Stimulated activated naive CD4-positive, alpha-beta T cell treated with Interleukin-2 at 50 U/mL for 16 hours (primary cell): ENCODE data around the gene ABT1.

Experiments
- DNase-seq: peaks from one replicate; lab custom pipeline; 2025; lab: John Stamatoyannopoulos, UW

Gene ABT1

DNA sequence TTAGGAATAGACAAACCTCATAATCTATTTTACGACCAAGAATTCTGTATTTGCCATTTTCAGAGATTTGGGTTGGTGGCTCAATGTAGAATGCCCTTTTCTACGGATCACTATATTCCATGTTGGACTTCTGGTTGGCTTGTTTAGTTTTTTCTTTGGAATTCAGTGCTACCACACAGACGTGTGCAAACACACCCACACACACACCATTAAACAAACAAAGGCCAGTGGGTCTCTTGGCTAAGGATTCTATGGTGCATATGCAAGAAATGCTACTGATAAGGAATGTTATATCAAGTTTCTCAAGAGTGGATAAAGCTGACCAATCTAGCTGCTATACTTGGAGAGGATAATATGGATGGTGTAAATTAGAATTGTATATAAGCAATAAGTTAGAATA is 8.0 kb downstream of the ABT1 start:
- no peak for DNase-seq

DNA sequence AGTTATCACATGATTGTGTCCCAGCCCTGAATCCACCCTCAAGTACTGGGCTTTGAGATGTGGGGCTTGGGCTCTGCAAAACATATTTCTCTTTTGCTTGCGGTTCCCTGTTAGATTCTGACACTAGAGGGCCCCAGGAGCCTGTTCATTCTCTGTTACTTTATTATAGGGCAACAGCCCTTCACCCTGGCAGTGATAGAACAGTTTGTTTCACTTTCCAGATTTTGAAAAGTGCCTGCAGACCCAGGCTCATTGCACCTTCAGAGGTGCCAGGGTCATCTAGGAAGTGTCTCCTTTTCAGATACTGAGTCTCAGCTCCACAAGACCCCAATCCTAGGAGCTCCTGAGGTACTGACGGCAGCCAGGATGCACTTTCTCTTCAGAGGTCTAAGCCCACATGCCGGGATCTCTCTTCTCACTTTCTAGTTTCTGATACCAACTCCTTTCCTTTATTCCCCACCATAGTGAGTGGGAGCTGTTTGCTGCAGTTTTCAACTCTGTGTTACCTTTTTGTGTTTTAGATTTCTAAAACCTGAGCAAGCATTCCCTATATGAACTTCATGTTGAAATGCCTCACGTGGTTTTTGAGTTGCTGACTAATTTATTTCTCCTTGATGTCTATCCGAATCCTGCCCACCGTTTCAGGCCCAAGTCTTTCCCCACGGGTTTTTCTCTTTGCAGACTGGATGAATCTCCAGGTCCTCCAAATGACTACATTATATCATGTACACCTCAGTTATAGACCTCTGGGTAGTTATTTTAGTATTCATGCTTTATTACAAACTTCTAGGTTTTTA is 10.9 kb downstream of the ABT1 start:
- DNase-seq: peak; percentile 25

DNA sequence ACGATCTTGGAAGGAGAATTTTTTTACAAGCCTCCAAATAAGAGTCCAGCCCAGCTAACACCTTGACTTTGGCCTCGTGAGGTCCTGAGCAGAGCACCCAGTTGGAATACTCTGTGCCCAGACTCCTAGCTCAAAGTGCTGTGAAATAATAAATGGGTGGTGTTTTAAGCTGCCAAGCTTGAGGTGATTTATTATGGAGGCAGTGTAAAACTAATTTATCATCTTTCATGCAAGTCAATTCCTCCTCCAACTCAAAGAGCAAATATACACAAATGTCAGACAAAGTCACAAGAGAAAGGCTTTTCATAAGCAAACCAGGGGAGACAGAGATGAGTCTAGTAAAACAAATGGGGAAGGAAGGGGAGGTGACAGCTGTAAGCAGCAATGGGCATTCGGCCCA is 12.7 kb downstream of the ABT1 start:
- no peak for DNase-seq

DNA sequence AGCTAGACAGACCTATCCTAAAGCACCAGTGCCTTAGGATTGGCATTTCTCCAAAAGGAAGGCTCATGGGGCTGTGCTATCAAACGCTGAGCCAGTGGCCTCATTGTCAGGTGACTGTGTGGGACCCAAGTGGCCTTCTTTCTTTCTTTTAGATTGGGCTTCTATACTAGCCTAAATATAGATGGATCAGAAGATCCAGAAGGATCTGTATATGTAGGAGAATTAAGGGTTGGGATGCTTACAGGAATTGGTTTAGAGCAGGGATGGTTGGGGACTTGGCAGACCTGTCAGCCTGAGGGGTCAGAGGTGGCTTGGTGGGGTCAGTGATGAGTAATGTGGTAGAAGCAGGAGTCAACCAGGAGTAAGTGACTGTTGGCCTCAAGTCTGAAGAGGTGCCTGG is 14.8 kb downstream of the ABT1 start:
- DNase-seq: no peak

DNA sequence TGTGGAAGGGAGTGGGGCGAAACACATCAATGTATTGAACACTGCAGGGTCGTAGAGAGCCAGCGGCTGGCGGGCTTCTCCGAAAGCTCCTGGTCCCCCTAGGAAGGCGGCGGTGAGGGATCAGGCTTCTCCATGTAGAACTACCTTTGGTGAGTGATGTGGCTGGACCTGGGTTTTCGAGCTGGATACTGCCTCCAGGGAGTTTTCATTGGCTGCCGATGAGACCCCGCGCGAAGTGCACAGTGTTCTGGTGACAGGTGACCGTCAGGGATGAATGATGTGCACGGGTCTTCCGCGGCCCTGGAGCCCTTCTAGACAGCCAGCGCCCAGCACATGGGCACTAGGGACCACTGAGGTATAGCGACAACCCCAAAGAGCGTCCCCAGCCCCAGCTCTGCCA is 16.4 kb downstream of the ABT1 start:
- DNase-seq: no peak

DNA sequence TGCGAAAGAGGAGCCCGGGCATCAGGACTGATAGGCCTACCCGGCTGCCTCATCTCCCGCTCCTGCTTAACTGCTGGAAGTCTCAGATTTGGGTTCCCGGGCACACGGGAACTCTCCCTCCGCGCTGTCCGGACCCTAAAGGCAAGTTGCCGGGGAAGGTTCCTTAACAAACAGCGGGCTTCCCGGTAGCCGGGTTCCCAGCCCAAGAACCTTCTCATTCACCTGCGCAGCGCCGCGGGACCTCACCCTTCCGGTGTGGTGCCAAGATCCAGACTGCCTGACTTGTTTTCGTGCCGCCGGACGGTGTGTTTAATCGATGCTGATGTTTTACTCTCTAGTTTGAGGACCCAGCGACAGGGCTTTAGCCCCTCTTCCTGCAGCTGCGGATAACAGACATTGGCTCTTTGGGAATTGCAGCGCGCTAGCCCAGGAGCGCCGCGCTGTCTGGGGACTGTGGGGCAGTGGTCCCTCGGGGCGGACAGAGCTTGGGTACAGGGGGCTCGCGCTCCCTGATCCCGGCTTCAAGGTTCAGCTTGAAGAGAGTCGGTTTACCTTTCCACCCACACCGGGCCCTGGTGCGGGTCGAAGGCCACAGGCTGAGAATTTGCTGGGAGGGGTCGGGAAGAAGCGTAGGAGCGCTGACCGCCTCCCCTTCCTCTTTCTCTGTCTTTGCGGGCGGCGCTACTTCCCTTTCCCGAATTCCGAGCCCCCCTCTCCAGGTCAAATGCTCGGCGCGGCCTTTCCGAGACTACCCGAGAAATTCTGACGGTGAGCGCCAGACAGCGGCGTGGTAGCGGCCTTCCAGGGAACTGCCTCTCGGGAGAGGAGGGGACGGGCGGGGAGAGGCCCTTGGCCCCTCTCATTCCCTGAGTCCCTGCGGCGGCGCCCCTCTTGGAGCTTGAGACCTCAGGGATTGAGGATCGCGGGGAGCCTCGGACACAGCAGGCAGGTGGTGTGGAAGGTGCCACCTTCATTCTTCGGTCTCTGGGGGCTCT is 17.2 kb downstream of the ABT1 start:
- no peak for DNase-seq

DNA sequence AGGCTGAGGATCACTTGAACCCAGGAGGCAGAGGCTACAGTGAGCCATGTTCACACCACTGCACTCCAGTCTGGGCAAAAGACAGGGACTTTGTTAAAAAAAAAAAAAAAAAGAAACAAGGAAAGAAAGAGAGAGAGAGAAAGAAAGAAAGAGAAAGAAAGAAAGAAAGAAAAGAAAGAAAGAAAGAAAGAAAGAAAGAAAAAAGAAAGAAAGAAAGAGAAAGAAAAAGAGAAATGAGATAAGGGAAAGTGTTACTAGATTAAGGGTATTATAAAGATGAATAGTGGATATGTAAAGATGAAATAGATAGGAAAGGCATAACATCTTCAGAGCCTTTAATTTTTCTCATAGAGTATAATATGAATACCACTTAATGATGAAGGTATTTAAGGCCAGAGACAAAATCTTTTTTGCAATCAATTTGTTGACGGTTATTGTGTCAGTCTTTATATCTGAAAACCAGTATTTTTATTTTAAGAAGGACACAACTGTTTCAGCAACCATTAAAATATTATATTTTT is 26.6 kb downstream of the ABT1 start:
- no peak for DNase-seq

DNA sequence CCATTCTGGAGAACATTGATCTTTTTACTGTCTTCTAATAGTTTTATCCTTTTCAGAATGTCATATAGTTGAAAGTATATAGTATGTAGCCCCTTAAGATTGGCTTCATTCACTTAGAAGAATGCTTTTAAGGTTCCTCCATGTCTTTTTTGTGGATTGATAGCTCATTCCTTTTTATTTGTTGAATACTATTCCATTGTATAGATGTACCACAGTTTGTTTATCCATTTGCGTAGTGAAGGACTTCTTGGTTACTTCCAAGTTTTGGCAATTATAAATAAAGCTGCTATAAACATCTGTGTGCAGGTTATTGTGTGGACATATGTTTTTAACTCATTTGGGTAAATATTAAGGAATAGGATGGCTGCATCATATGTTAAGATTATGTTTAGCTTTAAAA is 27.8 kb downstream of the ABT1 start:
- no peak for DNase-seq

DNA sequence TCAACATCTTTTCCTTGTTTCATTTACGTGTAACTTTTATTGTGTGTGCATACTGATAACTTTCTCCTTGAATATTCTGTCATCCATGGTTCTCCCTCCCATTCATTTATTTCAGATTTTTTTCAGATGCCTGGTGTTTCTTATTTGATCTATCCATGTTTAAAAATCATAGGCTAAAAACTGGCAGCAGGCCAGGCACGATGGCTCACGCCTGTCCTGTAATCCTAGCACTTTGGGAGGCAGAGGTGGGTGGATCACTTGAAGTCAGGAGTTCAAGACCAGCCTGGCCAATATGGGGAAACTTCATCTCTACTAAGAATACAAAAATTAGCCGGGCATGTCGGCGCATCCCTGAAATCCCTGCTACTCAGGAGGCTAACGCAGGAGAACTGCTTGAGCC is 31.1 kb downstream of the ABT1 start:
- DNase-seq: no peak

DNA sequence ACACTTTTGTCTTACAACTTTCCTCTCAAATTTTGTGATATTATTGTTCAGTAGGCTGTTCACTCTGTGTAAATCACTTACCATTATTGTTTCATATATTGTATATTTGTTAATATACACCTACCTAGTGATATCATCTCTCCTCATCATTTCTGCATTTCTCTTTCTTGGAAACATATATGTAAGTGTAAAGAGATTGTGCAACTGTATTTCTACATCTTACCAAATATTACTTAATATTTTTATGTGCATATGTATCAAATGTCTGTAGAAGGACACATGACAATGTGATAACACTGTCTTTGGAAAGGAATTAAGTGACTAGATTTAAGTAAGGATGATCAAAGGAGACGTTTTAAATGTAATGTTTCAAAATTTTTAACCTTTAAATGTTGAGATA is 32.6 kb downstream of the ABT1 start:
- no peak for DNase-seq

DNA sequence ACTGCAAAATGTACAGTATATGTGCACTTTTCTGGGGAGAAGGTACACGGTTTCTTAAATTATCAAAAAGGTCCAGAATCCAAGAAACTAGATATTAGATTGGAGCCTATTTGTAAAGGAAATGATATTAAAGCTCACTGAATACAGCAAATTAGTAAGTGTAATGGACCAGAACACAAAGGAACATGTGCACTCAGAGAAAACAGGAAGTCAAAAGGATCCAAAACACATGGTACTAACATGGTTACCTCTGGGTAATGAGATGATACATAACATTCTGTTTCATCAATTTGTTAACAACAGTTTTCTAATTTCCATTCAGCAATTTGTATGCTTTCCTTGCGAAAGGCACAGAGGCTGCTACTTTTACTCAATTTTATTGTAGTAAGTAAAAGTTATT is 44.1 kb downstream of the ABT1 start:
- no peak for DNase-seq

DNA sequence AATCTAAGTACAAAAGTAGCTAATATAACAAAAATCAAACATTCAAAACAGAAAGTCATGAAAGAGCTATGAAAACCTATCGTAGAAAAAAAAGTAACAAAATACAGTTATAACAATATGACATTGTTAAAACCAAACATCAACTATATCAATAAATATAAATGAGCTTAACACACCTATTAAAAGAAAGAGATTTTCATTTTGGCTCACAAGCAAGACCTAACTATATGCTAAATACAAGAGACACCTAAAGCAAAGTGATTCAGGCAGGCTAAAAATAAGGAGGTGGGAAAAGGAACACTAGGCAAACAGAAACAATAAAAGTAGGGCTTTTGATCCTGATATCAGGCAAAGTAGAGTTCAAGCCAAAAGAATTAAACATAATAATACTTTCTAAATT is 49.3 kb downstream of the ABT1 start:
- DNase-seq: no peak
